ENCODE results near the gene LY6G6C. TPM values are rescaled to one million over a fixed set of nuclear protein-coding genes. Genes with fewer than 3 reads are reported as not detected.

LY6G6C gene
- total and polyA plus RNA-seq, 2 experiments from 2014 or later, result not detected

- no peak for ATAC-seq
- no peak overlapping the region; the same call in 2 of the 3 replicates for H3K4me3 Mint-ChIP-seq
- no peak overlapping the region for H3K27ac Mint-ChIP-seq
- Histone ChIP-seq H4K20me1 (replicated peaks; ENCODE audit: insufficient read depth) (no peaks in the 10 kb centered on the region), H2AFZ (no peak overlapping the region), H3K4me2 (no peak overlapping the region), H3K27ac (ENCODE audit: low read depth) (no peak overlapping the region), H3K4me1 (ENCODE audit: insufficient read depth) (peaks cover 8% of the 10 kb centered on the region; the same call in 1 of the 2 replicates), H3K27me3 (ENCODE audit: insufficient read depth) (peaks cover 8% of the 10 kb centered on the region; the same call in 1 of the 2 replicates), H3F3A (replicated peaks; ENCODE audit: low read depth) (peaks cover 4% of the 10 kb centered on the region), H3K79me2 (replicated peaks; ENCODE audit: insufficient read depth) (no peaks in the 10 kb centered on the region), H3K9me2 (ENCODE audit: insufficient read depth) (no peaks in the 10 kb centered on the region), H3K36me3 (ENCODE audit: insufficient read depth) (no peaks in the 10 kb centered on the region), H3K4me3 (no peak overlapping the region)
- DNase-seq (ENCODE audit: low spot score), result no peak
- H3K9me3 Mint-ChIP-seq, result no peaks in the 10 kb centered on the region; the same call in 2 of the 3 replicates
- H3K4me1 Mint-ChIP-seq, result peaks cover 15% of the 10 kb centered on the region; the same call in 2 of the 3 replicates
- H3K36me3 Mint-ChIP-seq (ENCODE audit: low read depth), result peaks cover 29% of the 10 kb centered on the region
- no peak for TF ChIP-seq EZH2 (IDR thresholded peaks at IDR 0.05; ENCODE audit: low read depth, unreplicated experiment)
- no peak for TF ChIP-seq NANOG (IDR thresholded peaks at IDR 0.05; ENCODE audit: borderline replicate concordance)
- no peak for TF ChIP-seq EZH2phosphoT487 (IDR thresholded peaks at IDR 0.05; ENCODE audit: unreplicated experiment)
- TF ChIP-seq, protein P1, sequence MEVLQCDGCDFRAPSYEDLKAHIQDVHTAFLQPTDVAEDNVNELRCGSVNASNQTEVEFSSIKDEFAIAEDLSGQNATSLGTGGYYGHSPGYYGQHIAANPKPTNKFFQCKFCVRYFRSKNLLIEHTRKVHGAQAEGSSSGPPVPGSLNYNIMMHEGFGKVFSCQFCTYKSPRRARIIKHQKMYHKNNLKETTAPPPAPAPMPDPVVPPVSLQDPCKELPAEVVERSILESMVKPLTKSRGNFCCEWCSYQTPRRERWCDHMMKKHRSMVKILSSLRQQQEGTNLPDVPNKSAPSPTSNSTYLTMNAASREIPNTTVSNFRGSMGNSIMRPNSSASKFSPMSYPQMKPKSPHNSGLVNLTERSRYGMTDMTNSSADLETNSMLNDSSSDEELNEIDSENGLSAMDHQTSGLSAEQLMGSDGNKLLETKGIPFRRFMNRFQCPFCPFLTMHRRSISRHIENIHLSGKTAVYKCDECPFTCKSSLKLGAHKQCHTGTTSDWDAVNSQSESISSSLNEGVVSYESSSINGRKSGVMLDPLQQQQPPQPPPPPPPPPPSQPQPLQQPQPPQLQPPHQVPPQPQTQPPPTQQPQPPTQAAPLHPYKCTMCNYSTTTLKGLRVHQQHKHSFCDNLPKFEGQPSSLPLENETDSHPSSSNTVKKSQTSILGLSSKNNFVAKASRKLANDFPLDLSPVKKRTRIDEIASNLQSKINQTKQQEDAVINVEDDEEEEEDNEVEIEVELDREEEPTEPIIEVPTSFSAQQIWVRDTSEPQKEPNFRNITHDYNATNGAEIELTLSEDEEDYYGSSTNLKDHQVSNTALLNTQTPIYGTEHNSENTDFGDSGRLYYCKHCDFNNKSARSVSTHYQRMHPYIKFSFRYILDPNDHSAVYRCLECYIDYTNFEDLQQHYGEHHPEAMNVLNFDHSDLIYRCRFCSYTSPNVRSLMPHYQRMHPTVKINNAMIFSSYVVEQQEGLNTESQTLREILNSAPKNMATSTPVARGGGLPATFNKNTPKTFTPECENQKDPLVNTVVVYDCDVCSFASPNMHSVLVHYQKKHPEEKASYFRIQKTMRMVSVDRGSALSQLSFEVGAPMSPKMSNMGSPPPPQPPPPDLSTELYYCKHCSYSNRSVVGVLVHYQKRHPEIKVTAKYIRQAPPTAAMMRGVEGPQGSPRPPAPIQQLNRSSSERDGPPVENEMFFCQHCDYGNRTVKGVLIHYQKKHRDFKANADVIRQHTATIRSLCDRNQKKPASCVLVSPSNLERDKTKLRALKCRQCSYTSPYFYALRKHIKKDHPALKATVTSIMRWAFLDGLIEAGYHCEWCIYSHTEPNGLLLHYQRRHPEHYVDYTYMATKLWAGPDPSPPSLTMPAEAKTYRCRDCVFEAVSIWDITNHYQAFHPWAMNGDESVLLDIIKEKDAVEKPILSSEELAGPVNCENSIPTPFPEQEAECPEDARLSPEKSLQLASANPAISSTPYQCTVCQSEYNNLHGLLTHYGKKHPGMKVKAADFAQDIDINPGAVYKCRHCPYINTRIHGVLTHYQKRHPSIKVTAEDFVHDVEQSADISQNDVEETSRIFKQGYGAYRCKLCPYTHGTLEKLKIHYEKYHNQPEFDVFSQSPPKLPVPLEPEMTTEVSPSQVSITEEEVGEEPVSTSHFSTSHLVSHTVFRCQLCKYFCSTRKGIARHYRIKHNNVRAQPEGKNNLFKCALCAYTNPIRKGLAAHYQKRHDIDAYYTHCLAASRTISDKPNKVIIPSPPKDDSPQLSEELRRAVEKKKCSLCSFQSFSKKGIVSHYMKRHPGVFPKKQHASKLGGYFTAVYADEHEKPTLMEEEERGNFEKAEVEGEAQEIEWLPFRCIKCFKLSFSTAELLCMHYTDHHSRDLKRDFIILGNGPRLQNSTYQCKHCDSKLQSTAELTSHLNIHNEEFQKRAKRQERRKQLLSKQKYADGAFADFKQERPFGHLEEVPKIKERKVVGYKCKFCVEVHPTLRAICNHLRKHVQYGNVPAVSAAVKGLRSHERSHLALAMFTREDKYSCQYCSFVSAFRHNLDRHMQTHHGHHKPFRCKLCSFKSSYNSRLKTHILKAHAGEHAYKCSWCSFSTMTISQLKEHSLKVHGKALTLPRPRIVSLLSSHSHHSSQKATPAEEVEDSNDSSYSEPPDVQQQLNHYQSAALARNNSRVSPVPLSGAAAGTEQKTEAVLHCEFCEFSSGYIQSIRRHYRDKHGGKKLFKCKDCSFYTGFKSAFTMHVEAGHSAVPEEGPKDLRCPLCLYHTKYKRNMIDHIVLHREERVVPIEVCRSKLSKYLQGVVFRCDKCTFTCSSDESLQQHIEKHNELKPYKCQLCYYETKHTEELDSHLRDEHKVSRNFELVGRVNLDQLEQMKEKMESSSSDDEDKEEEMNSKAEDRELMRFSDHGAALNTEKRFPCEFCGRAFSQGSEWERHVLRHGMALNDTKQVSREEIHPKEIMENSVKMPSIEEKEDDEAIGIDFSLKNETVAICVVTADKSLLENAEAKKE (CRISPR knock-in tag; IDR thresholded peaks at IDR 0.05), result no peak
- TF ChIP-seq CREB1 (CRISPR knock-in tag; IDR thresholded peaks at IDR 0.05; ENCODE audit: low read depth), result no peak
- TF ChIP-seq, protein P2, sequence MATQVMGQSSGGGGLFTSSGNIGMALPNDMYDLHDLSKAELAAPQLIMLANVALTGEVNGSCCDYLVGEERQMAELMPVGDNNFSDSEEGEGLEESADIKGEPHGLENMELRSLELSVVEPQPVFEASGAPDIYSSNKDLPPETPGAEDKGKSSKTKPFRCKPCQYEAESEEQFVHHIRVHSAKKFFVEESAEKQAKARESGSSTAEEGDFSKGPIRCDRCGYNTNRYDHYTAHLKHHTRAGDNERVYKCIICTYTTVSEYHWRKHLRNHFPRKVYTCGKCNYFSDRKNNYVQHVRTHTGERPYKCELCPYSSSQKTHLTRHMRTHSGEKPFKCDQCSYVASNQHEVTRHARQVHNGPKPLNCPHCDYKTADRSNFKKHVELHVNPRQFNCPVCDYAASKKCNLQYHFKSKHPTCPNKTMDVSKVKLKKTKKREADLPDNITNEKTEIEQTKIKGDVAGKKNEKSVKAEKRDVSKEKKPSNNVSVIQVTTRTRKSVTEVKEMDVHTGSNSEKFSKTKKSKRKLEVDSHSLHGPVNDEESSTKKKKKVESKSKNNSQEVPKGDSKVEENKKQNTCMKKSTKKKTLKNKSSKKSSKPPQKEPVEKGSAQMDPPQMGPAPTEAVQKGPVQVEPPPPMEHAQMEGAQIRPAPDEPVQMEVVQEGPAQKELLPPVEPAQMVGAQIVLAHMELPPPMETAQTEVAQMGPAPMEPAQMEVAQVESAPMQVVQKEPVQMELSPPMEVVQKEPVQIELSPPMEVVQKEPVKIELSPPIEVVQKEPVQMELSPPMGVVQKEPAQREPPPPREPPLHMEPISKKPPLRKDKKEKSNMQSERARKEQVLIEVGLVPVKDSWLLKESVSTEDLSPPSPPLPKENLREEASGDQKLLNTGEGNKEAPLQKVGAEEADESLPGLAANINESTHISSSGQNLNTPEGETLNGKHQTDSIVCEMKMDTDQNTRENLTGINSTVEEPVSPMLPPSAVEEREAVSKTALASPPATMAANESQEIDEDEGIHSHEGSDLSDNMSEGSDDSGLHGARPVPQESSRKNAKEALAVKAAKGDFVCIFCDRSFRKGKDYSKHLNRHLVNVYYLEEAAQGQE (IDR thresholded peaks at IDR 0.05; ENCODE audit: unreplicated experiment), result no peak
- peaks cover 15% of the 10 kb centered on the region for H3K27me3 Mint-ChIP-seq (ENCODE audit: insufficient read depth, low read depth, poor library complexity)
These were observed 4.2 kb upstream of the LY6G6C start for GRCh38 chr6:31725502-31726350.
